Measurements from ENCODE around the gene NFYC.

The NFYC gene

DNA sequence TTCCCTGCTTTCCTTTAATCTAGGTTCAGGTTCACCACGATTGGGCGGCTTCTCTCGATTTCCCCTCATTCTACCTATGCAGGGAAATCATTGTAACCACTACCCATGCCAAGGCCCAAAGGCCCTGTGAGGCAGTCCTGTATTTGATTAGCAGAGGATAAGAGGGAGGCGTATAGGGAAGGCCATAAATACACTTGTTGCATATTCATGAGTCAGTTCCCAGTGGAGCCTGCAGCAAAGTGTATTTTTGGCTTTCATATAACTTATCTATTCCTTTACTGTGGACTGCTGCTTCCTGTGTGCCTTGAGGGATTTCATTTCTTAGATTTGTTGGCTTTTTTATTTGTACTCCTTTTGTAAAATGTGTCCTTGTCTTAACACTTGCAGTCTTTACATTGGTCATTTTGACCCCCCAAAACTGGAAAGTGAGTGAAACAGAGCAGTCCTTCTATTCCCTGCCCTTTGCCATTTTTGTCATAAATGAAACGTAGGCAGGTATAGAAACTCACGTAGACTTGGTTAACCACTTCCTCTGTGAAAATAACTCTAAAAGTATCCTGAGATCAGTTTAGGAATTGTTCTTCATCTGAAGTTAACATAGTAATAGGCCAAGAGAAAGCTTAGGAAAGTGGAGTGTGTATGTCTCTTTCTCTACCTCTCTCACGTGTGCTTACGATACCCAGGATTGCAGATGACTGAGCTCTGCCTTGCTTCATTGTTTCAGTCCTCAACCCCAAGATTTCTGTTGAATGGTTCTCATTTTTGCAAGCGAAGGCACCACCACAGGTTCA is 72.4 kb downstream of the NFYC start:
- no peak for TF ChIP-seq GATA3 (IDR thresholded peaks at IDR 0.05; ENCODE audit: low read depth, low read length)
- no peak for TF ChIP-seq GATA2 (IDR thresholded peaks at IDR 0.05; ENCODE audit: low read depth, low read length)

DNA sequence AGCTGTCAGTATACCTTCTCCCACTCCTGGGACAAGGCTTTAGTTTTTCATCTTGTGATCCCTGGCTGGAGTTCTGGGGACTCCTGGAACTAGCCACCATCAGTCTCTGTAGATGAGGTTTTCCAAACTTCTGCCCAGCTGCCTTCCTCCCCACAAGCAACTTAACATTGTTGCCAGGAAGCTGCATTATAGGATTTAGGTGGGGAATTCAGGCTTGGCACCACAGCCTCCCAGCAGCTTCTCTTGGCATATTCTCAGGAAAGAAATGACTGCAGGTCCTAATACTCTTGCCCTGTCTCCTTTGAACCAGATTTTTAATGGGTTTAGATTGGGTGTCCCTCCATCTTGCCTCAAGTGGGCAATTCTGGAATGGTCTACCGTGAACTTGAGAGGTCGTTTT is 73.5 kb downstream of the NFYC start:
- TF ChIP-seq GATA2 (IDR thresholded peaks at IDR 0.05; ENCODE audit: low read depth, low read length) (no peak), GATA3 (IDR thresholded peaks at IDR 0.05; ENCODE audit: low read depth, low read length) (no peak)

DNA sequence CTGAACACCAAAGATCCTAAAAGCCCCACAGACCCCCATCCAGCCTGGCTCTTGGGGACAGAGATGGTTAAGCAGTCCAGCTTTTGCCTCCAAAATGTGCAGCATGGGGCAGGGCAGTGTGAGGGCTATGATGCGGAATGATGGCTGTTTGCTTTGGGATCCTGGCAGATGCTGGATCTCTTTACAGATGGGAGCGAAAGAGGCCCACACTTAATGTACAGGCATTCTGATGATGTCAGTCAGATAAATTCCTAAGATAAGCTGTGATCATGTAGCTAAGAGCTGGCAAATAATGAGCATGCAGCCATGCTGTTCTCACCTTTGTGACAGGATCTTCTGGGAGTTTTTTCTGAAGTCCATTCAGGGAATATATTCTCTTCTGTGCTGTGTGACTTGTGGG is 74.5 kb downstream of the NFYC start:
- TF ChIP-seq GATA3 (IDR thresholded peaks at IDR 0.05; ENCODE audit: low read depth, low read length) = no peak
- TF ChIP-seq GATA2 (IDR thresholded peaks at IDR 0.05; ENCODE audit: low read depth, low read length) = peak; percentile 56; the same call in 1 of the 2 replicates

DNA sequence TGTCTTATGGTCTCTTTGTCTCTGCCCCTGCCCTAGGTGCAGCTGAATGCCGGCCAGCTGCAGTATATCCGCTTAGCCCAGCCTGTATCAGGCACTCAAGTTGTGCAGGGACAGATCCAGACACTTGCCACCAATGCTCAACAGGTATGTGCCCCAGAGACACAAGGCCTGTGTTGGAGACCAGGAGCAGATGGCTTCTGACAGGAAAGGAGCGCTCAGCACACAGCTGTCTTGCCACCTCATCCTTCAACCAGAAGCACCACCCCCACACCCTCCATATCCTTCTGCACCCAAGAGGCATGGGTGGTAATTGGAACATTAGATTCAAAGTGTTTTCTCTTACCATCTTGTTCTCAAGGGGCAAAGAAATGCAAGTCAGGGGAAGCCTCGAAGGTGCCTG is 75.1 kb downstream of the NFYC start:
- no peak for TF ChIP-seq GATA3 (IDR thresholded peaks at IDR 0.05; ENCODE audit: low read depth, low read length)

DNA sequence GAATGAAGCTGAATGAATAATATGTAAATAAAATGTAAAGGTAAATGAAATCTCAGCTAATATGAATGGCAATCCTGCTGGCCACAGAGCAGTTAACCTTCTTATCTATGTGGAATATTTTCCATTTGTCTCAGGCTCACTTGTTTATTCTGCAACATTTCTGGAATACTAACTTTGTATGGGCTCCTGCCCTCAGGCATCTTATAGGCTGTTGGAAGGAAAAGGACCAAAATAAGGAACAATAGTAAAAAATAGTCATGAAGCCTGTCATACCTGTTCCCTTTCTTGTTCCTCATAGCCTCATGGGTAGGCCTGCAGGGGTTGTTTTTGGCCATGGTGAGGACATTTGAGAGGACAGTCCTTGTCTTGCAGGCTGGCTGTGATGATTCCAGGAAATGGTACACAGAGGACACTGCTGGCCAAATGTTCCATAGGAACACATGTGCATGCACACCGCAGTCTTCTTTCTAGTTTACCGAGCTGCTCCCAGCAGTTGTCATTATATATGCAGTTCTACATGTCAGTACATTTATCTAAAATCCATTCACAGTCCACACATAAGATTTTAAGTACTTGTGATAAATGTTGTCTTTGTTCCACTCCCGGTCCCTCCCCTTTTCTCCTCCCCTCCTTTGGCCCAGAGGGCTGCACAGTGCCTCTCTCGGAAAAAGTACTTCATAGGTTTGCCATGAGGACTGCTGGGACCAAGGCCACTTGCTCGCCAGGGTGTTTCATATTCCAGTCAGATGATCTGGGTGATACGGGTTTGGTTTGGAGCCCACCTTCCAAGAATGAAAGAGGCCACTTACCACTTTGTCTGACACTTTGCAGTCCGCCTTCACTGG is 76.9 kb downstream of the NFYC start:
- TF ChIP-seq GATA3 (IDR thresholded peaks at IDR 0.05; ENCODE audit: low read depth, low read length) (no peak), GATA2 (IDR thresholded peaks at IDR 0.05; ENCODE audit: low read depth, low read length) (no peak)

DNA sequence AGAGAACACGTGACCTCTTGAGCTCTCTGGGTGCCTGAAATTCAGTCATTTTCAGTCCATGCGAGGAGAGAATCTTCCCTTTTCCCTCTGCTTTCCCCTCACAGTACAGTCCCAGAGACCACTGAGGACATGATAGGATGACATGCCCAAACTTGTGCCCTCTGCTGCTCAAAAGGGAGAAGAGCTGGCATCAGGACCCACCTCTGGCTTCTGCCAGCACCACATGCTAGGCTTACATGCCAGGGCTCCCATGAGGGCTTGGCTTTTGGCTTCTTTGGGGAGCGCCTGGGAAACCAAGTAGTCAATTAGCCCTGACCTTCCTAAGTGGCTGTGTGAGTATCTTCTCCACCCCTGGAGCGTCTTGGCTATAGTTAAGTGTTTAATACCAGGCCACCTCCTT is 78.3 kb downstream of the NFYC start:
- TF ChIP-seq GATA2 (IDR thresholded peaks at IDR 0.05; ENCODE audit: low read depth, low read length) = no peak
- no peak for TF ChIP-seq GATA3 (IDR thresholded peaks at IDR 0.05; ENCODE audit: low read depth, low read length)

DNA sequence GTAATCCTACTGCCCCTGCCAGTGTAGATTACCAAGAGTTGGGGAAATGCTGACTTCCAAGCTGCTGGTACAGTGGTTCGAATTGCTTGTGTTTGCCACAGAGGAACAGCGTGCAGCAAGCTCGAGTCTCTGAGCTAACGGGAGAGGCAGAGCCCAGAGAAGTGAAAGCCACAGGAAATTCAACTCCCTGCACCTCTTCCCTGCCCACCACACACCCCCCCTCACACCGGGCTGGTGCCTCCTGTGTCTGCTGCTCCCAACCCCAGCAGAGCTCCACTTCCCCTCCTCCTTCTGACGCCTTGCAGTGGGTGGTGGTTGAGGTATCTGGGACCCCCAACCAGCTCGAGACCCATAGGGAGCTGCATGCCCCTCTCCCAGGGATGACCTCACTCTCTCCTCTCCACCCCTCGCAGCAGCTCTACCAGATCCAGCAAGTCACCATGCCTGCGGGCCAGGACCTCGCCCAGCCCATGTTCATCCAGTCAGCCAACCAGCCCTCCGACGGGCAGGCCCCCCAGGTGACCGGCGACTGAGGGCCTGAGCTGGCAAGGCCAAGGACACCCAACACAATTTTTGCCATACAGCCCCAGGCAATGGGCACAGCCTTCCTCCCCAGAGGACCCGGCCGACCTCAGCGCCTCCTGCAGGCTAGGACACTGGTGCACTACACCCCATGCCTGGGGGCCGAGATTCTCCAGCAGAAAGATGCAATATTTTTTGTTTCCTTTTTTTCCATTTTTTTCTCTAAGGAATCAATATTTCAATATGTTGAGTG is 79.0 kb downstream of the NFYC start:
- TF ChIP-seq GATA3 (IDR thresholded peaks at IDR 0.05; ENCODE audit: low read depth, low read length) (no peak), GATA2 (IDR thresholded peaks at IDR 0.05; ENCODE audit: low read depth, low read length) (no peak)

DNA sequence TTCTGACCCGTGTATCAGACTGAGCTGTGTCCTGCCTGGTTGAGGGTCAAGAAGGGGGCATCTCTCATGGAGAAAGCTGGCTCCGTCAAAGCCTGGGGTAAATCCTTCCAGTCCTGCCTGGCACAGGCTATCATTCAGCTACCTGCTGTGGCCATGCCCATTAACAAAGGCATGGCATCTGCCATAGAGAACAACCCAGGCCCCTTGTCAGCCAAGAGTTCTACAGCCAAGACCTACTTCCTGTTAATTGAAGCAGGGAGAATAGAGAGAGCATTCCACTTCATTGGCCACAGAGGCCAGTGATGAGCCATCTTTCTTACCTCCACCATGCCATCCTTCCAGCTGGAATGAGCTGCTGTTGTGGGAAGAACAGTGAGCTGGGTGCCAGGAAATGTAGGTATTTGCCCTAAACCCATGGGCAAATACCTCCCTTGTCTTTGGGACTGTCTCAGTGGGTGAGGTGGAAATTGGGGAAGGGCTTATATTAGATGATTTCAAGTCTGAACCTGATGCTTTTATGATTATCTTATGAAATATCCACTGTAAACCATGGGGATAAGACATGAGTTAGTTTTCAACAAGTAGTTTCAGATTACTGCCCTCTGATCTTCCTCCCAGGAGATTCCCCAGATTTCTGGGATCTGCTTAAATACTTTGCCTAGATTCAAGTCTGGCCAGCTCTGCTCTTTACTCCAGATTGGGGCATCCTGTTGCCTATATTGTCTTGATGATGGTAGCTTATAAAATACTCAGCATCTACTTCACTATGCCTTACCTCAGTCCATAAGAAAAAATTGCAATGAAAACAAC is 80.8 kb downstream of the NFYC start:
- TF ChIP-seq GATA3 (IDR thresholded peaks at IDR 0.05; ENCODE audit: low read depth, low read length) = no peak
- no peak for TF ChIP-seq GATA2 (IDR thresholded peaks at IDR 0.05; ENCODE audit: low read depth, low read length)

DNA sequence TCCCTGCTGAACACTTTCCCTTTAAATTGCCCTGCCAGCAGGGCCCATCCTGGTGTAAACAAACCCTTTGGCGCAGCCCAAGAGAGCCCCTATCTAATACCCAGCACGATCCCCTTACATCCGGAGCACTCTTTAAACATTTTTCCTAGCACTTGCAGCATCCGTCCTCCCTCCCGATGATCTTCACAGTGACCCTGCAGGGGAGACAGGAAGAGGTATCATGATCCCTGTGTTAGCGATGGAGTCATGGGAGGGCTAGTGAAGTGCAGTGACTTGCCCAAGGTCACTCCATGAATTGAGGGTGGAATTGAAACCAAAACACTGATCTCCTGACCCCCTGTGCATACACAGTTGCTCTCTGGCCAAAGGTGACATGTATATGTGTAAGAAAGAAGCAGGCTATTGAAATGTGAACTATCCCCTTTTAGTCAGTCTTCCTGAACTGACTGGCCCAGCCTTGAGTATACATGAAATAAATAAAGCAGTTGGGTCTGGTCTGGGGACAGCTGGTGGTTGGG is 82.3 kb downstream of the NFYC start:
- no peak for TF ChIP-seq GATA3 (IDR thresholded peaks at IDR 0.05; ENCODE audit: low read depth, low read length)
- TF ChIP-seq GATA2 (IDR thresholded peaks at IDR 0.05; ENCODE audit: low read depth, low read length) = no peak

DNA sequence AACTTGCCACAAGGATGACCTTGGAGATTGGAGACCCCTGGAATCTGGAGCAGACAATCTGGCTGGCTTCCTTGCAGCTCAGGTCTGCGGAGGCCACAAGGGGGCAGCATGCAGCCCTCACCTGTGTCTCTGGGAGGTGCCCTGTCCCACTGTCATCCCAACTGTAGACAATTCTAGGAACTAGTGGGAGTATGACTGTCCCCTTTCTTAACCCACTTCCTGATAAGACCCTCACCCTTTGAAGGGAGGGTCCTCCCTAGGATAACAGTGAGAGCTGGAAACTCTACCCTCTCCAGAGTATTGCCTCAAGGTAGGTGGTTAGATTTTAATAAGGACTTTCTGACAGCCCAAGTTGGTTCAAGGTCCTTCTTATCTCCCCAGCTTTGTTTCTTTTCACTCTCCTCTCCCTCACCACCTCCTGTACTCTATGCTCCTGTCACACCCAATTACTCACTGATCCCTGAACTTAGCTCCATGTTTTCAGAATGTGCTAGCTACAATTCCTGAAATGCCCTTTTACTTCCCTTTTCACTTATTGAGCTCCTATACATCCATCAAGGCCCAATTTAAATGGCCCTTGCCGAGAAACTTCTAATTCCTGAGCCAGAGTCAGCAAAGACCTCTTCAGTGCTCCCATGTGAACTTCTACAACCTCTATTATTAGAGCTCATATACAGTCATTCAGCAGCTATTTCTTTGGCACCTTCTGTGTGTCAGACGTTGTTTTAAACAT is 82.9 kb downstream of the NFYC start:
- TF ChIP-seq GATA2 (IDR thresholded peaks at IDR 0.05; ENCODE audit: low read depth, low read length) = no peak
- no peak for TF ChIP-seq GATA3 (IDR thresholded peaks at IDR 0.05; ENCODE audit: low read depth, low read length)

DNA sequence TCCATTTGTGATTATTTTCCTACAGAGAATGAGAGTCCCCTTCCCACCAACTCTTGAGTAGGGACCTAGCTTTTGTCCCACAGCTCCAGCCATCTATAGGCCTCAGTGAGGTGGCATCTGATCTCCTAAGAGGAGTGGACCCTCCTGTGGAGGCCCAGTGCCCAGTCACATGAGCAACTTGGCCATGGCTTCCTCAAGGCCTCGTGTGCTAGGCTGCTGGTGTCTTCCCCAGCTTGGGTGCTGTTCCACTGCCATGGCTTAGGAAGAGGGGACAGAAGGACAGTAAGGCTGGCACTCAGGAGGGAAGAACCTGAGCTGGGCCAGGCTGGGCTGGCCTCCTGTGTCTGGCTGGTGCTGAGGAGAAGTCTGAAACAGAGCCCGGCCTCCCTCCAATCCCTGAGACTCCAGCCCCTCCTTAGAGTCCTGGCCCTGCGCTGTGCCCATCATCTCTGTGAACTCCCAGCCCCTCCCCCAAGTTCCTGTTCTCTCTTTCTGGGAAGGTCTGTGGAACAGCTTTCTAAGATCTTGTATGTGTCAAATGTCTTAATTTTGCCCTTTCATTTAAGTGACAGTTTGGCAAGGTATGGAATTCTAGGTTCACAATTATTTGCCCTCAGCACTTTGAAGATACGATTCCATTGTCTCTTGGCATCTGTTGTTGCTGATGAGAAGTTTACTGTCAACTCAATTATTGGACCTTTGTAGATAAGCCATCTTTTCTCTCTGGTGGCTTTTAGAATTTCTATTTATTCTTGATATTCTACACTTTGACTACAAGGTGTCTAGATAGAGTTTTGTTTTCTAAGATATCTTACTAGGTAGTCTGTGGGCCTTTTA is 85.0 kb downstream of the NFYC start:
- no peak for TF ChIP-seq GATA2 (IDR thresholded peaks at IDR 0.05; ENCODE audit: low read depth, low read length)

All from SH-SY5Y (cell line).